Activated CD4-positive, CD25-positive, alpha-beta regulatory T cell (primary cell): ENCODE data around the gene USP54.
A peak's percentile ranks its signal among the peaks of the same experiment; 100 is the strongest.
"Not testable (repeated sequence)": the region's sequence is repeated elsewhere in the genome, so short reads cannot be mapped to it uniquely, and the experiment has no call there.

Experiments used
- DNase-seq, 4 experiments: peaks; one replicate each; lab custom pipeline; 2025; lab: John Stamatoyannopoulos, UW

The USP54 gene

DNA sequence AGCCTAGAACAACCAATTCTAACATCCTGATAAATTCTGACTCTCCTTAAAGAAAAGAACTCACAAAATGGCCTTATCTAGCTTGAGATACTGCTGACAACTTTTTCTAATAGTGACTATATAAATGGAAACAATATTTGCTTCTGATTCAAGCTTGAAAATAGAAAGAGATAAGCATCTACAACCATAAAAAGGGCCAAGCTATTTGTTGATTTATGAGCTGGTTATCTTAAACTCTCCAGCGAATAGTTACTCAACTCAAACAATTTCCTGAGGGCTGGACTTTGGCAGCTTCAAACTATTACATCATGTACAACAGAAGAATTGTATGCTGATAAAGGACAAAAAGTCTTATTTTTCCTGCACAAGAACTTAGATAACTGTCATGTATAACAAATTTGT lies 4.6 kb downstream of the USP54 start:
- DNase-seq: no peak

DNA sequence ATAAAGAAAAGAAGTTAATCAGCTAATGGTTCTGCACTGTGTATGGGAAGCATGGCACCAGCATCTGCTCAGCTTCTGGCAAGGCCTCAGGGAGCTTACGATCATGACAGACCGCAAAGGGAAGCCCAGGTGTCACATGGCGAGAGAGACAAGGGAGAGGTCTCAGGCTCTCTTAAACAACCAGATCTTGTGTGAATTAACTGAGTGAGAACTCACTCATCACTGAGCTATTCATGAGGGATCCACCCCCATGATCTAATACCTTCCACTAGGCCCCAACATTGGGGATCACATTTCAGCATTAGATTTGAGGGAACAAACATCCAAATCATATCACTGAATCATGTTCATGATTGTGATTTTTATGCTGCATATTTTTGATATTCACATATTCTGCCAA lies 5.8 kb downstream of the USP54 start:
- DNase-seq: no peak

- DNase-seq: no peak
Observed at GRCh38 chr10:73584737-73585136, 6.4 kb downstream of the USP54 start.

GRCh38 chr10:73581918-73582317 lies 9.2 kb downstream of the USP54 start:
- DNase-seq: no peak

- DNase-seq: not testable (repeated sequence)
Observed at GRCh38 chr10:73578927-73579326, 12.2 kb downstream of the USP54 start.

DNA sequence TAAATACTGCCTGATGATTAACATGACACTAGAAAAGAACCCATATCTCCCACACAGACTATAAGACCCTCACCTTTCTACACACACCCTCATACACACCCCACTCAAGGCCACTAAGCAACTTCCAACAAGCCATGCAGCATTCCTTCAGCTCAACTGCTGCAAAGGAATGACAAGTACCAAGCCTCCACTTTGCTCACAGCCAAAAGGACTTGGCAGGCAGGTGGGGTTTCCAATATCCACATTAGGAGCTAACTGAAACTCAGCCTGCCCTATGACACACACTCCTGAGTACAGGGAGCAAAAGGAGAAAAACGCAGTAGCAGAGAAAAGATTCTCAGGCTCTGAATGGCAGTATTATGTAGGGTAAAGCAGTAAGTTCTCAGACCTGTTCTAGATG lies 13.4 kb downstream of the USP54 start:
- DNase-seq: no peak

DNA sequence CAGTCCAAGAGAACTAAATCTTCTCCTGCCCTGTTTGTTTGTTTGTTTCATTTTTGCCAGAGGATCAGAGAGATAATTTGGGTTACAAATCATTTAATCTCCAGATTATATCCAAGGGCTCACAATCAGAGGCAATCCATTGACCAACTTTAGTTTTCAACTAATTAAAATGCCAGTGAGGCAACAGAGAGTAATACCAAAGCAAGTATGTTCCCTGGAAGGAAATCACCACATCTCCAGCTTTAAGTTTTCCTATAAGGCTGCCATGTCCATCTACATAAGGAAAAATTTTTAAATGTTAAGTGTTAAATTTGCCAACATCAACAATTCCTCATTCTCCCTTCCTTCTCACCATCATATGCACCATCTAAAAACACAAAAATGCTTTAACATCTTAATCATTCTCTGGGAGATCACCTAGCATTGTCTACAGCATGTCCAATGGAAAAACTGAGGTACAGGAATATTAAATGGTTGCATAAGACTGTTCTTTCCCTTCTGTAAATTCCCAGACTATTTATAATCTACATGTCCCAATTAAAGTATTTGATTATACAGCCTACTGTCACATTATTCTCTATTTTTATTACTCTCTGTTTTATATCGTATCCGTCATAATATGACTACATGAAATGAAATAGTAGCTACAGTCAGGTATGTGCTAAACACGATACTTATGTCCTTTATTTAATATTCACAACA lies 14.1 kb downstream of the USP54 start:
- DNase-seq: no peak

DNA sequence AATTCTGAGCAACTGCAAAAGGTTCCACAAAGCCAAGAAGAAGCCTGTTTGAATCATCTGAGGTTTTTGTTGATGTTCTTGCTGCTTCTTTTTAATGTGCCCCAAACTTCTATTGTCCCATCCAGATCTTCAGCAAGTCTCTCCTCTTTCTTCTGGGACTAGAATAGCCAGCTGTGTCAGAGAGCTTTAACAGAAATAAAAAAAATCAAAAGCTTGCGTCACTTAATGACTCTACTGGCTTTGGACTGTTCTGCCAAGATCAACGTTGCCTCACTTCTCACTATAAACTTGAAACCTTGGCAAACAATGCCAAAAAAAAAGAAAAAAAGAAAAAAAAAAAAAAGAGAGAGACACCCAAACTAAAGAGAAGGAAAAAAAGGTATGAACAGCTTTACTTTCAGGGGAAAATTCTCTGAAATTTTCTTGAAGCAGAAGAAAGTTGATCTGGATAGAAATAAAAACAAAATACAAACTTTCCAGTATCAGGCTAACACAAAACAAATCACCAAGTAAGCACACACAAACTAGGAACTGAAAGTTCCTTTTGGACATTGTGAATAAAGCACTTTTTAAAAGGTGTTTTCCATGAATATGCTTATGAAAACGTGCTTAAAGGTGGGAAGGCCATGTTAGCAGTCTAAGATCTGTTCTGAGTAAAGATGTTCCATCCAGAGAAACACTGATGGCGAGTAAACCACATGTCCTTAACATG lies 14.8 kb downstream of the USP54 start:
- no peak for DNase-seq

DNA sequence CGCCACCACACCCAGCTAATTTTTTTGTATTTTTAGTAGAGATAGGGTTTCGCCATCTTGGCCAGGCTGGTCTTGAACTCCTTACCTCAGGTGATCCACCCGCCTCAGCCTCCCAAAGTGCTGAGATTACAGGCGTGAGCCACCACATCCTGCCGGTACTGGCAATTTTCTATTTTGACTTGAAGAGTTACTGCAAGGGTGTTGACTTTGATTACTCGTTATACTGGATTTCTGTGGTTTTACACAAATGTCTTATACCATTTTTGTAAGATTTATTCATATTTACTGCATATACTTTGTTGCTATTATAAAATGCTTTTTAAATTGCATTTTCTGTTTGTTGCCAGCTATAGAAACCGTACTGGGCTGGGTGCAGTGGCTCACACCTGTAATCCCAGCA lies 24.1 kb downstream of the USP54 start:
- DNase-seq: not testable (repeated sequence)

GRCh38 chr10:73561192-73561591 lies 29.9 kb downstream of the USP54 start:
- DNase-seq: no peak

DNA sequence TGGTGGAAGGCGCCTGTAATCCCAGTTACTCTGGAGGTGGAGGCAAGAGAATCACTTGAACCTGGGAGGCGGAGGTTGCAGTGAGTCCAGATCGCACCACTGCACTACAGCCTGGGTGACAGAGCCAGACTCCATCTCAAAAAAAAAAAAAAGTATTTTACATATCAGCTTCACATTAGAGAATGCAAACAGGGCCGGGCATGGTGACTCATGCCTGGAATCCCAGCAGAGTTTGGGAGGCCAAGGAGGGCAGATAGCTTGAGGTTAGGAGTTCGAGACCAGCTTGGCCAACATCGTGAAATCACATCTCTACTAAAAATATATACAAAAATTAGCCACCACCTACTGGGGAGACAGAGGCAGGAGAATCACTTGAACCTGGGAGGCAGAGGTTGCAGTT lies 31.6 kb downstream of the USP54 start:
- DNase-seq: no peak

DNA sequence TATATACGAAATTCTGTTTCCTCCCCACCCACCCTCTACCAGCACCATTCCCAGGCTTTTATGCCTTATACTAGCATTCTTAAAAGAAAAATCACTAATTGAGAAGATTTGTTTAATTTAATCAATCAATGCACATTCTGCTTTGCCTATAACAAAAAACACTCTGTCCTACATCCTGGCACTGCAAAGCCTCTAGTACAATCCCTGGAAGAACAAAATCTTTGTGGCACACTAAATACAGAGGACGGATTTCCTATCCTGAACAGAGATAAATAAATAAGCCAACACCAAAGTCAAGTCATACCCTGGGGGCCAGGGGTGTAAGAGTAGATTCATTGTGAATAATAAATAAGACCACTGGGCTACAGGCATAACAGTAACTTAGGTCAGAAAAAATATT lies 34.3 kb downstream of the USP54 start:
- DNase-seq: no peak

DNA sequence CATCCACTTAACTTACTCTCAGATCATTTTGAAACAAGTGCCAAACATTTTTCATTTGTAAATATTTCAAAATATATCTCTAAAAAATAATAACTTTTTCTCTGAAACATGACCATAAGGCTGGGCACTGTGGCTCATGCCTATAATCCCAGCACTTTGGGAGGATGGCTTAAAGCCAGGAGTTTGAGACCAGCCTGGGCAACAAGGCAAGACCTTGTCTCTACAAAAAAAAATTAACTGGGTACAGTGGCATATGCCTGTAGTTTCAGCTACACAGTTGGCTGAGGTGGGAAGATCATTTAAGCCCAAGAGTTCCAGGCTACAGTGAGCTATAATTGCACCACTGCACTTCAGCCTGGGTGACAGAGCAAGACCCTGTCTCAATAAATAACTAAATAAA lies 36.4 kb downstream of the USP54 start:
- DNase-seq: no peak

- DNase-seq: no peak
Observed at GRCh38 chr10:73553761-73554160, 37.4 kb downstream of the USP54 start.

GRCh38 chr10:73552819-73553715 lies 38.1 kb downstream of the USP54 start:
- DNase-seq: no peak

DNA sequence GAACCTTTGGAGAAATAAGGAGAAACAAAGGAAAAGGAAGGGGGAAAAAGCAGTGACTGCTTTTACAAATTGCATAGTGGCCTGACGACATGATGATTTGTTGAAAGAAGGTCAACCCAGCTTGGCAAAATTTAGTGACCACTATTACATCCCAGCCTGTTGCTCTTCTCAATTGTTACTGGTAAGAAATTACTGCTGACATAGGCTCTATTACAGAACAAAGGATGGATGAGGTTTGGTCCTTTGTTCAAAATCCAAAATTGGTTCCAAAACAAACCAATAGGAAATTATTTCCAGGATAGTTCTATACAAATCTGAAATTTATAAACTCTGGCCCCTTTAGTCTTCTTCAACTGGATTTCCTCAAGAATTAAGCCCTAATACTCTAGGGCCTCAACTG lies 39.6 kb downstream of the USP54 start:
- no peak for DNase-seq

- DNase-seq: no peak
Observed at GRCh38 chr10:73545357-73545756, 45.8 kb downstream of the USP54 start.

- no peak for DNase-seq
Observed at GRCh38 chr10:73537709-73538108, 53.4 kb downstream of the USP54 start.

- DNase-seq: no peak
Observed at GRCh38 chr10:73537288-73537687, 53.9 kb downstream of the USP54 start.

DNA sequence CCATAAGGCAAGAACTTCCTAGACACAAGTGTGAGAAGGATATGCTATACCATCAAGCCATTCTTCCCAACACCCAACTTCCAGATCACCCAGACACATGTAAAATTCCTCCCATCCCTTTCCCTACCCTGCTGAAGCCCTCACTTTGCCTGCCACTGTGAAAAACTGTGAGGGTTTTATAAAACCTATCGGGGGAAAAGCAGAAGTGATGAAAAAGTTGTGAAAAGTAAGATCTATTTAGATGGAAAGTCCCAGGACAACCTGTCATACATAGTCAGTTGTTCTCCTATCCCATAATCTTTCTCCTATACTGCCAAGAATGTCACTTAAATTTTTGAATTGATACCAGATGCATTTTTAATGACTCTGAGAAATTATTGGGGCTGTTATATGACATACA lies 56.3 kb downstream of the USP54 start:
- no peak for DNase-seq

DNA sequence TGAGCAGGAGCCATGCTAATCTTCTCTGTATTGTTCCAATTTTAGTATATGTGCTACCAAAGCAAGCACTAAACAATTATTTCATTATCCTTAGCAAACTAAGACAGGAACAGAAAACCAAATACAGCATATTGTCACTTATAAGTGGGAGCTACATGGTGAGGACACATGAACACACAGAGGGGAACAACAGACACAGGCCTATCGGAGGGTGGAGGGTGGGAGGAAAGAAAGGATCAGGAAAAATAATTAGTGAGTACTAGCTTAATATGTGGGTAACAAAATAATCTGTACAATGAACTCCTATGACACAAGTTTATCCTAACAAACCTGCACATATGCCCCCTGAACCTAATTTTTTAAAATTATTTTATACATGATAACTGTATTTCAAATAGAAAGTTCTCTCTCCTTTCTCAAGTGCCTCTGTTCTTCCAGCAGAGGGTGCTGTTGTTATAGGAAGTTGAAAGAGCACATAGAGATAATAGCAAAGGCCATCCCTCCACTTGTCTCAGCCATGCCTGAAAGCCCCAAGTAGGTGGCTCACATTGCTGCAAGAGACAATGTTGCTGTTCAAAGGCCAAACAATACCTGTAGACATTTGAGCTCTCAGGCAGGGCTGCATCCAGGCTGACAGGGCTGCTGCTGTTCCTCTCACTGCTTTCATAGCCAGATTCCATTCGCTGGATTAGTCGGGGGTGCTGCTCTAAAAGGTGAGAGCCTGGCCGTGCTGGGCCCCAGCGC lies 61.9 kb downstream of the USP54 start:
- peak in 1 of 4 experiments; percentile 14 for DNase-seq

DNA sequence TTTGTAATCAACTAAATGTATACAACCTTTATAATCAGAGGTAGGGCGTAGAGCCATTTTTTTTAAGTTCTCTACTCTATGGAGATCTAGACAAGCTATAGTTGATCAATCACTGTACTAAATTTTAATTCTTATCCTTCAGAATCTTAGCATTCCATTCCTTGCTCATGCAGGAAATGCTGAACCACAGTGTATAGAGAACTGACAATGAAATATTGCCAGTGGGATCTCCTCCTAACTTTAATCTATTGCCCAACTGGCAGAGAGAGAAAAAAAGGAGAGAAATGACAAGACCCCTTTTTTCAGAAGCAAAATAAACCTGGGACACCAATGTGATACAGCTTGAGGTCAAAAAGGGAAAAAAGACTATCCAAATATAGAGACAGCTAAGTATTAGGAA lies 68.9 kb downstream of the USP54 start:
- no peak for DNase-seq
